Parathyroid adenoma (tissue), 2 donors: ENCODE results near the gene GSN.

ENCODE experiments used
- H2AFZ ChIP-seq: fragments of 300-600 bp; sonication (generic); one replicate; pipeline ENCODE4 v1.7.0; 2017; ENCODE audit warnings: antibody characterized with exemption, mild to moderate bottlenecking
- H3K27ac ChIP-seq: fragments of 300-600 bp; sonication (generic); one replicate; pipeline ENCODE4 v1.7.0; 2017
- H3K27me3 ChIP-seq: fragments of 300-600 bp; sonication (generic); one replicate; pipeline ENCODE4 v1.7.0; 2017; ENCODE audit warnings: low read length; ENCODE audit not compliant: control insufficient read depth, insufficient read depth
- H3K36me3 ChIP-seq: fragments of 300-600 bp; sonication (generic); one replicate; pipeline ENCODE4 v1.7.0; 2017; ENCODE audit warnings: low read length; ENCODE audit not compliant: control insufficient read depth, insufficient read depth
- H3K4me1 ChIP-seq: fragments of 300-600 bp; sonication (generic); one replicate; pipeline ENCODE4 v1.7.0; 2017; ENCODE audit warnings: control low read depth
- H3K4me2 ChIP-seq: fragments of 300-600 bp; sonication (generic); one replicate; pipeline ENCODE4 v1.7.0; 2017; ENCODE audit warnings: low read length
- H3K4me3 ChIP-seq: fragments of 300-600 bp; sonication (generic); one replicate; pipeline ENCODE4 v1.7.0; 2017; ENCODE audit warnings: low read depth, low read length
- H3K79me2 ChIP-seq: fragments of 300-600 bp; sonication (generic); one replicate; pipeline ENCODE4 v1.7.0; 2017; ENCODE audit warnings: control low read depth
- H3K9ac ChIP-seq: fragments of 300-600 bp; sonication (generic); one replicate; pipeline ENCODE4 v1.7.0; 2017; ENCODE audit warnings: mild to moderate bottlenecking
- H3K9me3 ChIP-seq: fragments of 300-600 bp; sonication (generic); one replicate; pipeline ENCODE4 v1.7.0; 2017; ENCODE audit warnings: low read length; ENCODE audit not compliant: control insufficient read depth
- CTCF ChIP-seq: fragments of 300-600 bp; sonication (generic); IDR thresholded peaks from one replicate; pipeline ENCODE4 v1.7.0; 2017; ENCODE audit warnings: antibody characterized with exemption, mild to moderate bottlenecking
- donor health status: primary hyperparathyroidism.

Gene GSN

GRCh38 chr9:121372239-121373010 lies 104.5 kb downstream of the GSN start:
- no peaks in the 10 kb centered on the region for H3K4me1 ChIP-seq
- H3K4me3 ChIP-seq = no peak overlapping the region
- H3K27ac ChIP-seq = peak overlapping the region; percentile 32
- no peaks in the 10 kb centered on the region for H3K9me3 ChIP-seq
- no peak overlapping the region for H3K9ac ChIP-seq
- no peak overlapping the region for H3K4me2 ChIP-seq
- H3K27me3 ChIP-seq = no peaks in the 10 kb centered on the region
- no peaks in the 10 kb centered on the region for H3K36me3 ChIP-seq
- TF ChIP-seq CTCF = no peak
- H2AFZ ChIP-seq = peak overlapping the region; percentile 38
- H3K79me2 ChIP-seq = no peaks in the 10 kb centered on the region

GRCh38 chr9:121373011-121373729 lies 105.2 kb downstream of the GSN start:
- Histone ChIP-seq H3K27me3 (no peaks in the 10 kb centered on the region), H3K4me1 (no peaks in the 10 kb centered on the region), H3K4me3 (no peak overlapping the region), H3K9me3 (no peaks in the 10 kb centered on the region), H2AFZ (peak overlapping the region; percentile 38), H3K9ac (no peak overlapping the region), H3K79me2 (no peaks in the 10 kb centered on the region), H3K27ac (peak overlapping the region; percentile 32), H3K36me3 (no peaks in the 10 kb centered on the region), H3K4me2 (no peak overlapping the region)
- no peak for TF ChIP-seq CTCF

- no peaks in the 10 kb centered on the region for H3K4me1 ChIP-seq
- no peak overlapping the region for H3K4me3 ChIP-seq
- H2AFZ ChIP-seq = no peak overlapping the region
- no peak overlapping the region for H3K9ac ChIP-seq
- no peaks in the 10 kb centered on the region for H3K9me3 ChIP-seq
- no peak overlapping the region for H3K4me2 ChIP-seq
- no peaks in the 10 kb centered on the region for H3K36me3 ChIP-seq
- TF ChIP-seq CTCF = no peak
- H3K27me3 ChIP-seq = no peaks in the 10 kb centered on the region
- no peaks in the 10 kb centered on the region for H3K79me2 ChIP-seq
- H3K27ac ChIP-seq = no peak overlapping the region
Observed at GRCh38 chr9:121376214-121376830, 108.4 kb downstream of the GSN start.

GRCh38 chr9:121380846-121381245 lies 112.9 kb downstream of the GSN start:
- no peak overlapping the region for H2AFZ ChIP-seq
- H3K4me1 ChIP-seq = no peaks in the 10 kb centered on the region
- H3K9ac ChIP-seq = no peak overlapping the region
- H3K4me2 ChIP-seq = no peak overlapping the region
- no peaks in the 10 kb centered on the region for H3K36me3 ChIP-seq
- H3K27me3 ChIP-seq = no peaks in the 10 kb centered on the region
- TF ChIP-seq CTCF = no peak
- H3K27ac ChIP-seq = no peak overlapping the region
- H3K4me3 ChIP-seq = no peak overlapping the region
- H3K79me2 ChIP-seq = no peaks in the 10 kb centered on the region
- H3K9me3 ChIP-seq = no peaks in the 10 kb centered on the region
